Endothelial cell of umbilical vein (primary cell): Measurements from ENCODE around the gene TMEM9B. TPM values are rescaled to one million over a fixed set of nuclear protein-coding genes. Genes with fewer than 3 reads are reported as not detected.
"Not testable (repeated sequence)": the region's sequence is repeated elsewhere in the genome, so short reads cannot be mapped to it uniquely, and the experiment has no call there.

Experiments
- BruUV-seq: library from RNA; stranded (reverse); fragments of 400-500 nt; replicated peaks from 2 replicates; lab custom pipeline; 2021; lab: Mats Ljungman, UMichigan
- CTCF ChIA-PET: fragments of 300-600, 350-600 bp; sonication (Branson Sonifier 250); formaldehyde crosslinking; loops from one replicate; lab custom pipeline; 2021; ENCODE audit warnings: antibody characterized with exemption, inconsistent platforms; lab: Charles Lee
- POLR2A ChIA-PET: fragments of 300-600, 350-600 bp; sonication (Branson Sonifier 250); formaldehyde crosslinking; loops from one replicate; lab custom pipeline; 2021; ENCODE audit warnings: antibody characterized with exemption, inconsistent platforms; lab: Charles Lee
- DNase-seq: peaks from one replicate; pipeline ENCODE4 v3.0.0-alpha.2; 2011; ENCODE audit warnings: low read depth, low spot score
- FAIRE-seq: peaks from 2 replicates; lab custom pipeline; 2011; peaks lifted over from hg19 to GRCh38; lab: Jason Lieb, UNC
- H2AFZ ChIP-seq: 2 replicates; pipeline ENCODE4 v1.6.0; 2012; ENCODE audit warnings: low read depth, low read length, control low read depth, inconsistent platforms
- H3K27ac ChIP-seq: 2 replicates; pipeline ENCODE4 v1.5.1; 2011; ENCODE audit warnings: low read depth, mild to moderate bottlenecking, control low read depth, low read length, moderate library complexity; ENCODE audit not compliant: insufficient read depth
- H3K27me3 ChIP-seq, 2 experiments: 2 replicates each; pipeline versions ENCODE4 v1.6.0 to v1.6.1; 2011; ENCODE audit warnings: low read length in 2 of 2, mixed read lengths in 1 of 2; ENCODE audit not compliant: control insufficient read depth in 2 of 2, insufficient read depth in 2 of 2
- H3K36me3 ChIP-seq, 2 experiments: 2 replicates in 1 of 2; 3 replicates in 1 of 2; pipeline ENCODE4 v1.5.1; 2011; ENCODE audit warnings: low read length in 2 of 2, mild to moderate bottlenecking in 1 of 2, moderate library complexity in 1 of 2; ENCODE audit not compliant: control insufficient read depth in 2 of 2, insufficient read depth in 2 of 2; ENCODE audit errors: extremely low read depth in 1 of 2
- H3K4me1 ChIP-seq: 3 replicates; pipeline ENCODE4 v1.5.1; 2011; ENCODE audit warnings: mild to moderate bottlenecking, low read length; ENCODE audit not compliant: control insufficient read depth, insufficient read depth; ENCODE audit errors: extremely low read depth
- H3K4me2 ChIP-seq: 2 replicates; pipeline ENCODE4 v1.6.1; 2011; ENCODE audit warnings: low read length, control low read depth, mixed read lengths; ENCODE audit not compliant: insufficient read depth
- H3K4me3 ChIP-seq, 3 experiments: fragments of 200-600 bp in 1 of 3; sonication (generic), shearing (Covaris generic) in 1 of 3; replicated peaks in 1 of 3; 2 replicates each; pipeline ENCODE4 v1.5.1; 2011 to 2016; ENCODE audit warnings: control low read depth in 3 of 3, low read length in 3 of 3, mild to moderate bottlenecking in 2 of 3, inconsistent platforms in 1 of 3, low read depth in 1 of 3, moderate library complexity in 1 of 3; ENCODE audit not compliant: insufficient read depth in 1 of 3
- H3K79me2 ChIP-seq: 2 replicates; pipeline ENCODE4 v1.6.0; 2012; ENCODE audit warnings: low read length, inconsistent platforms; ENCODE audit not compliant: control insufficient read depth, insufficient read depth
- H3K9ac ChIP-seq: replicated peaks from 2 replicates; pipeline ENCODE3; 2011; ENCODE audit warnings: low read length, control low read depth; ENCODE audit not compliant: insufficient read depth; ENCODE audit errors: extremely low read depth
- H3K9me1 ChIP-seq: replicated peaks from 3 replicates; pipeline ENCODE4 v1.6.0; 2011; ENCODE audit warnings: mild to moderate bottlenecking, low read length; ENCODE audit not compliant: control insufficient read depth, insufficient read depth; ENCODE audit errors: extremely low read depth
- H3K9me3 ChIP-seq: replicated peaks from 2 replicates; pipeline ENCODE4 v1.5.1; 2012; ENCODE audit warnings: low read length, inconsistent platforms; ENCODE audit not compliant: control insufficient read depth, insufficient read depth
- H4K20me1 ChIP-seq: replicated peaks from 2 replicates; pipeline ENCODE3; 2011; ENCODE audit warnings: mild to moderate bottlenecking, low read length; ENCODE audit not compliant: control insufficient read depth, insufficient read depth; ENCODE audit errors: extremely low read depth
- EZH2 ChIP-seq: IDR thresholded peaks from 2 replicates; pipeline ENCODE4 v1.6.1; 2012; ENCODE audit warnings: borderline replicate concordance, low read depth, mild to moderate bottlenecking, moderate library complexity, low read length, inconsistent platforms; ENCODE audit not compliant: severe bottlenecking
- GATA2 ChIP-seq: IDR thresholded peaks from 2 replicates; pipeline ENCODE4 v1.7.0; 2011; ENCODE audit warnings: low read depth, mild to moderate bottlenecking, moderate library complexity, mixed read lengths, low read length; ENCODE audit not compliant: insufficient read length, insufficient read depth
- dilution Hi-C: fragments of 300-500 bp; cut with MboI; formaldehyde crosslinking; loops from one replicate; pipeline ENCODE4 v1.15.0; 2019; ENCODE audit warnings: low sequenced_read_pairs; ENCODE audit not compliant: extremely low pct_ligation_motif_present
- intact Hi-C: fragments of 100-400 bp; cut with micrococcal nuclease; formaldehyde crosslinking; loops from one replicate; pipeline ENCODE4 v1.10.0; 2022
- polyA plus RNA-seq, 4 experiments: library from polyadenylated mRNA; depleted of rRNA in 3 of 4; stranded (reverse) in 3 of 4; unstranded in 1 of 4; fragments of >200 nt; gene quantifications; 2 replicates each; pipeline versions ENCODE4 v1.2.1 to v1.2.3, GENCODE V29; 2011 to 2012; ENCODE audit warnings: missing spikeins in 1 of 4
- total RNA-seq: library from RNA; stranded (reverse); gene quantifications from 2 replicates; pipeline ENCODE4 v1.2.3, GENCODE V29; 2021
- TF ChIP-seq, protein P1 (sequence below), 2 donors: IDR thresholded peaks; 1 replicate in 1 of 2; 2 replicates in 1 of 2; pipeline ENCODE4 v1.5.1; 2011; ENCODE audit warnings: low read length in 2 of 2, mild to moderate bottlenecking in 2 of 2, moderate library complexity in 2 of 2, control low read depth in 1 of 2, inconsistent platforms in 1 of 2, low read depth in 1 of 2; ENCODE audit not compliant: insufficient read depth in 1 of 2; ENCODE audit errors: extremely low read depth in 1 of 2

Gene TMEM9B
- total and polyA plus RNA-seq, 2 donors (not counting 3 experiments of a cell fraction or from before 2014, with no cell fraction given), result 28.2 to 30.2 TPM

DNA sequence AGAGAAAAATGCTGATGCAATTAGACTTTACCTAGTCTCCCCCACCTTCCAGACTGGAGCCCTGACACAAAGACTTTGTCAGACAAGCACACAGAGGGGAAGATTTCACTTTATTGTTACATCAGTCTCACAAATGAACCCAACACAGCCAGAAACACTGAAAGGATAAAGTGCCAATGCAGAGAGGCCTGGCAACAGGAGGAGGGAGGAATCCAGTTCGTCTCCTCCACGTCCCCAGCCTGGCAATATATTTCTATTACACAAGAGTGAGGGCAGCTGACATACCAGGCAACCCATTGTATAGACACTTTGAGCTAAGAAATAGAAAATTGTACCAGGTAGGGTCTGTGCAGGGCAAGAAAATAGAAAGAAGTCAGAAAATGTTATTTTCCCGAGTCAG, 16.2 kb upstream of the TMEM9B start:
- TF ChIP-seq EZH2 (no peak), GATA2 (no peak)
- TF ChIP-seq, protein P1, sequence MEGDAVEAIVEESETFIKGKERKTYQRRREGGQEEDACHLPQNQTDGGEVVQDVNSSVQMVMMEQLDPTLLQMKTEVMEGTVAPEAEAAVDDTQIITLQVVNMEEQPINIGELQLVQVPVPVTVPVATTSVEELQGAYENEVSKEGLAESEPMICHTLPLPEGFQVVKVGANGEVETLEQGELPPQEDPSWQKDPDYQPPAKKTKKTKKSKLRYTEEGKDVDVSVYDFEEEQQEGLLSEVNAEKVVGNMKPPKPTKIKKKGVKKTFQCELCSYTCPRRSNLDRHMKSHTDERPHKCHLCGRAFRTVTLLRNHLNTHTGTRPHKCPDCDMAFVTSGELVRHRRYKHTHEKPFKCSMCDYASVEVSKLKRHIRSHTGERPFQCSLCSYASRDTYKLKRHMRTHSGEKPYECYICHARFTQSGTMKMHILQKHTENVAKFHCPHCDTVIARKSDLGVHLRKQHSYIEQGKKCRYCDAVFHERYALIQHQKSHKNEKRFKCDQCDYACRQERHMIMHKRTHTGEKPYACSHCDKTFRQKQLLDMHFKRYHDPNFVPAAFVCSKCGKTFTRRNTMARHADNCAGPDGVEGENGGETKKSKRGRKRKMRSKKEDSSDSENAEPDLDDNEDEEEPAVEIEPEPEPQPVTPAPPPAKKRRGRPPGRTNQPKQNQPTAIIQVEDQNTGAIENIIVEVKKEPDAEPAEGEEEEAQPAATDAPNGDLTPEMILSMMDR (IDR thresholded peaks at IDR 0.05; ENCODE audit: extremely low read depth in 1 of 2, insufficient read depth in 1 of 2, low read depth in 1 of 2, low read length in 2 of 2), result no peak
- dilution Hi-C loops (no loop called here), intact Hi-C loops (no loop called here)
- POLR2A ChIA-PET, result no interaction called here
- Histone ChIP-seq H3K4me2 (no peak overlapping the region), H3K36me3 (no peaks in the 10 kb centered on the region), H4K20me1 (no peaks in the 10 kb centered on the region), H3K9ac (no peak overlapping the region), H3K27me3 (no peaks in the 10 kb centered on the region), H3K9me1 (no peaks in the 10 kb centered on the region), H3K4me3 (no peak overlapping the region), H3K4me1 (no peaks in the 10 kb centered on the region), H2AFZ (no peak overlapping the region), H3K27ac (no peak overlapping the region), H3K79me2 (no peaks in the 10 kb centered on the region), H3K9me3 (no peaks in the 10 kb centered on the region)
- no peak for DNase-seq
- no peak for FAIRE-seq
- TSS peak; percentile 18 for BruUV-seq
- CTCF ChIA-PET, result interaction anchor here (1.8 kb wide), 1 partner anchor 11 kb away, joined by 4 read pairs; no protein-coding TSS in a partner anchor

DNA sequence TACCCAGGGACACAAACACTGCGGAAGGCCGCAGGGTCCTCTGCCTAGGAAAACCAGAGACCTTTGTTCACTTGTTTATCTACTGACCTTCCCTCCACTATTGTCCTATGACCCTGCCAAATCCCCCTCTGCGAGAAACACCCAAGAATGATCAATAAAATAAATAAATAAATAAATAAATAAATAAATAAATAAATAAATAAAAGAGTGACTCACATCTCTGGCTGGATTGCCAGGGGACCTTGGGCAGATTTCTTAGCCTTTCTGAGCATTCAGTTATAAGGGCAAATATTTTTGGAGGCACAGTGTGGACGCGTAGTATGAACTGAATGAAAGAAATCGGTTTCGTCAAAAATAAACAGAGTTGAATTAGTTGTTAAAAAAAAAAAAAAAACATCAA, 15.1 kb upstream of the TMEM9B start:
- POLR2A ChIA-PET, BruUV-seq, H3K4me2 ChIP-seq, H3K9me1 ChIP-seq, H4K20me1 ChIP-seq, CTCF ChIA-PET, H3K9me3 ChIP-seq, H3K27me3 ChIP-seq, H3K9ac ChIP-seq, dilution Hi-C loops, H3K4me1 ChIP-seq, intact Hi-C loops, H3K36me3 ChIP-seq, DNase-seq, H3K4me3 ChIP-seq, H2AFZ ChIP-seq, H3K27ac ChIP-seq, H3K79me2 ChIP-seq: not testable (repeated sequence)
- FAIRE-seq, result peak; percentile 15
